SW 1271 (cell line): ENCODE data around the gene MUC6.

Experiments used
- DNase-seq, 2 experiments: peaks; one replicate each; lab custom pipeline; 2025; lab: John Stamatoyannopoulos, UW

MUC6 gene

DNA sequence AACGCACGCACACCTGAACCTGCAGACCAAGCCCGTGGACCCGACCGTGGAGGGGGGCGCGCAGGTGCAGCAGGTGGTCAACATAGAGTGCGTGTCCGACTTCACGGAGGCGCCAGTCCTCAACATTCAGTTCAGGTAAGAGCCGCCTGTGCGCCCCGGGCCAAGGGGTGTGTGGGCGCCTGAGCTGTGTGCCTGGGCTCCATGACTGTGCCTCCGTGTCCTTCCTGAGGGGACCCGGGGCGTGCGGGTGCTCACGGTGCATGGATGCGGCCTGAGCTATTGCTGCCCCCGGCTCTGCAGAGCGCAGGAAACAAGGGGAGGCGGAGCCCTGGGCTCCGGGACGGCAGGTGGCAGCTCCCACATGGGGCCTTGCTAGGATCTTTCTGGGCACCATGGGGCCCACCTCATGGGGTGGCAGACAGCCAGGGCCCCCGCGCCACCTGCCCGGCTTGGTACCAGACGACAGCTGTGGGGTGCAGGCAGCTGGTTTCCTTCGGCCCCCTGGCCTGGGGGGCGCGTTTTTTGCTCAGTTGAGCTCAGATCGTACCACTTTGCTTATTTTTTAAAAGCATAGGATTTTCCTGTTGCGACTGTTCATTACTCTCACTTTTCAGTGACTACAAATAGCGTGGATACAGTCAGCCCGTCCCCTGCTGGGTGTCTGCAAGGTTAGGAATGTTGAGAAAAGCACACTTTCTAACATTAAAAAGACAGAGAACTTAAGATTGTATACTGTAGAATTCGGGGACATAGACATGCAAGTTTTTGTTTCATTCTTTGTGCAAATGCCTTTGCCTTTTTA is 28.3 kb downstream of the MUC6 start:
- no peak for DNase-seq

DNA sequence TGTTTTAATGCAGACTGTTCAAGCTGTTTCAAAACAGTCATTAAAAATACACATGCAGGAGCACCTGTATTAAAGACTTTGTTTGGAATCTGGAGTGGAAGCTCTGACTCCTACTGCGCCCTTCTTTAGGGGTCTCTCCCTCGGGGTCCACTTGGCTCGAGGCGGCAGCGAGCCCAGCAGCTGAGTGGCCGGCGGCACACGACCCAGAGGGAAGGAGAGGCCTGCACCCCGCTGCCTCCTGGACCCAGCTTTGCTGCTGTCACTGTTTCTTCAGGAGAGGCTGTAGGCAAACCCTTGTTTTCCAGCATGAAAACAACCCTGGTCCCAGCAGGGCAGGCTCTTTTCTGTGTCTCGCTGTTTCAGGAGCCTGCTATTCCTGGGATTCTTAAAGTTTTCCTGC is 29.2 kb downstream of the MUC6 start:
- no peak for DNase-seq

DNA sequence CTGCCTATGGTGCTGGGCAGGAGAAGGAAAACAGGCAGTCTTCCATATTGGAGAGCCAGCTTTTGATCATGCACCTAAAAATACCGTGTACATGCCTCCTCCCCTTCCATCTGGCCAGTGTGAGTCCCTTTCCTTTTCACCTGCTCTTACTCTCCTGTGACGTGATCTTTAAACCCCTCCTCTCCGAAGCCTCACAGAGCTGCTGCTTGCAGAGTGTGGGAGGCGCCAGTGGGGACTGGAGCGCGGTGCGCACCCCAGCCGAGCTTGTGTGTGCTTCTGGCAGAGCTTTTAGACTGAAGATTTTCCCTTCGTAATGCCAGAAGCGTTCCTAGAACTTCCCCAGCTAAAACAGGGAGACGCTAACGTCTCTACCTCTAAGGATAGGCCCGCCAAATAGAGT is 29.8 kb downstream of the MUC6 start:
- DNase-seq: no peak

GRCh38 chr11:1005928-1006327 is 30.6 kb downstream of the MUC6 start:
- DNase-seq: no peak

DNA sequence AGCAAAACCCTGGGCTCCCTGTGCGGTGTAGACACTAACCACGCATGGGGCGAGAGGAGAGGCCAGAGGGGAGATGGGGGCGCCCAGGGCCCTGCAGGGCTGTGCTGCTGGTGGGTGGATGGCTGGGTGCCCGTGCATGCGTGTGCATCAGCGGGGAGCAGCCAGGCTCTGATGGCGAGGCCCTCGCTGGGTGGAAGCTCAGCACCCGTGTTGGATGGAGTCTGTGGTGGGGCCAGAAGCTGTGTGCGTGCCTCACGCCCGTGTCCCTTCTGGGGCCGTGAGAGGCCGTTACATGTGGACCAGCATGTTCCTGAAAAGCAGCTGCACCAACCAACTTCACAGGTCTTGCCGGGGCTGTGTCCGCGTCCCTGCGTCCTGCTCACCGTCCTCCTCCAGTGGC is 33.4 kb downstream of the MUC6 start:
- DNase-seq: no peak

DNA sequence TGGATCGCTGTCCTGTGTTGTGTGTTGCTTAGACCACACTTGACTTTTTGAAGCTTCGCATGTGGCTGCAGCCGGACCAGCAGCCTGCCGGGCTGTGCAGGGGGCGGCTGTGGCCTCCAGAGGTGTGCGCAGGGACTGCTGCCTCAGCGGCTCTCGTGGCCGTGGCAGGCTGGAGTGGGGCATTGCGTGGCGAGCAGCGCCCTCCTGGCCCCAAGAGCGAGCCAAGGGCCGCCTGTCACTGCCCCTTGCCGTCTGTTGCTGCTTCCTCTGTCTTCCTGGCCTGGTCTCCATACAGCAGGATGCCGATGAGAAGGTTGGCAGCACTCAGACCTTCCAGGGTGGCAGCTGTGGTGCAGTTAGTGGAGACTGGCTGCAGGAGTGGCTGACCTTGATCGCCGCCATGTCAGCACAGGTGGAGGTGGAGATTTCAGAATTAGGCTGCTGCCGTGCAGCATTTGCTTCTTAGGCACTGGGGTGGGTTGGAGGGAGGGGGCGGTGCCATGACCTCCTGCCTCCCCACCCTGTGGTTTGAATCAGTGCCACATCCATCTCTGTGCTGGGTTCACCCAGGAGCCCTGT is 34.0 kb downstream of the MUC6 start:
- no peak for DNase-seq

DNA sequence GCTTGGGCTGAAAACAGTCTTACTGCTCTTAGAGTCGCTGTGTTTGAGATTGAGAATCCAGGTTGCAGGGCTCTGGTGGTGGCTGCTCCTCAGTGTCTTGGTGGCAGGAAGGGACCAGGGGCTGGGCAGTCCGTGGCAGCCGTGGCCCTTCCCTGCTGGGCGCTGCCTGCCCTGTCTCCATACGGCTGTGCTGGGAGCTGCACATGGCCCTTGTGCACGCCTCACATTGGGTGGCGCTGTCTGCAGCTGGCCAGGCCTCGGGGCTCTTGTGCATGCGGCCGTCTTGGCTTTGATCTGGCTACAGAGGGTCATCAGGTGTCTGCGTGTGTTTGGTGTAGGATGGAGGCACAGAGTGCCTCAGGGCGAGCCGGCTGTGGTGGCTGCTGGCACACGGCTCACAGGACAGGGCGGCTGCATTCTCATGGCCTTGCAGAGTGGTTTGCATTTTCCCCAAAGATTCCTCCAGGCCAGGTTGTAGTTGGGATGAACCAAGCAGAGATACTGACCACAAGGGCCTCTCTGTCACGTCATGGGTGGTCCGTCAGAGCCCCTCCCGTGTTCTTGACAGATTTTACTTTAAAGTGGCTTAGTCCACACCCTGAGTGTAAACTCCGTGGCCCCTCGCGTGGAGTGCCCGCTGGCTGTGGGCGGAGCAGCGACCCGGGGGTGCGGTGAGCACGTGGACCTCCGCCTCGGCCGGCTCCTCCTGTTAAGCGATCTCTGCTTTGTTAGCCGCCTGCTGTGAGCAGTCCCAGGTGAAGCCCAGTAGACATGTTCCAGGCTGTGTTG is 34.7 kb downstream of the MUC6 start:
- no peak for DNase-seq

GRCh38 chr11:1000357-1001278 is 35.9 kb downstream of the MUC6 start:
- DNase-seq: no peak

DNA sequence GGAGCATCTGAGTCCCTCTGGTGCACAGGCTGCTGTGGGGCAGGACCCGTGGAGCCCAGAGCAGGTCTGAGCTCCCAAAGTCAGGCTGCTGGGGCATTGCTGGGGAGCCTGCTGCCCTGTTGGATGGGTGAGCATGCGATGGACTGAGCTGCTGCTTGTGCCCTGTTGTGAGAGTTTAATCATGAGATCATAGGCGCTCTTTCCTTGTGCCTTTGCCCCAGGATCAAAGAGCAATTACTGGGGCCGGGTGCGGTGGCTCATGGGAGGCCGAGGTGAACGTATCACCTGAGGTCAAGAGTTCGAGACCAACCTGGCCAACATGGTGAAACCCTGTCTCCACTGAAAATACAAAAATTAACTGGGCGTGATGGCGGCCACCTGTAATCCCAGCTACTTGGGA is 37.5 kb downstream of the MUC6 start:
- no peak for DNase-seq

GRCh38 chr11:997907-998306 is 38.6 kb downstream of the MUC6 start:
- no peak for DNase-seq

GRCh38 chr11:996681-997080 is 39.8 kb downstream of the MUC6 start:
- DNase-seq: no peak

- DNase-seq: no peak
Observed at GRCh38 chr11:995752-996420, 40.6 kb downstream of the MUC6 start.

DNA sequence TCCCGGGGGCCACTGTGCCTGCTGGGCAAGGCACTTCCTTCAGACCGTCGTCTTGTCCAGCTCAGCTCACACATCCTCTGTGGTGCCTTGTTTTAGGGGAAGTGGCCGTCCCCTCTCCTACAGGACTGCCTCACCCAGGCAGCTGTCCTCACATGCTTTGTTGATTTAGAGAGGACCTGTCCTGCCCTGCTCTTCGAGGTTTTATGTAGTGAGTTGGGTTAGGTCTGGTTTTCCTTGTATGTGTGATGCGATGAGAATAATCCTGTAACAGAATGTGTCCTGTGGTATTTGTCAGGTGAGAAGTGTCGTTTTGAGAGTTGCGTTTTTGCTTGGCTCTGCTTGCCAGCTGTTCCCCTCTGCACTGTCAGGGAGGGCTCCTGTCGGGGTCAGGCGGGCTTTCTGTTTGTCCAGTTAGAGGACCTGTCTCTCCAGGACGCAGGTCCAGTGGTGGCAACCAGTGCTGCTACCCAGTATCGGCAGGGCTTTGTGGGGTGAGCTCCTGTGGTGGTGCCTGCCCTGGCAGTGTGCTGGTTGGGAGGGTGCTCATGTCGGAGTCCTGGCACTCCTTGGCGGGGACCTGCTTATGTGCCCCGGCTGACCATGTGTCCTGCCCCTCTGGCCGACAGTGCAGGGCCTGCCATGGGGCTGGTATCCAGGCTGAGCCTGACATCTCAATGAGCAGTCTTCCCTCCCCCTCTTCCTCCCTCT is 41.3 kb downstream of the MUC6 start:
- DNase-seq: no peak

DNA sequence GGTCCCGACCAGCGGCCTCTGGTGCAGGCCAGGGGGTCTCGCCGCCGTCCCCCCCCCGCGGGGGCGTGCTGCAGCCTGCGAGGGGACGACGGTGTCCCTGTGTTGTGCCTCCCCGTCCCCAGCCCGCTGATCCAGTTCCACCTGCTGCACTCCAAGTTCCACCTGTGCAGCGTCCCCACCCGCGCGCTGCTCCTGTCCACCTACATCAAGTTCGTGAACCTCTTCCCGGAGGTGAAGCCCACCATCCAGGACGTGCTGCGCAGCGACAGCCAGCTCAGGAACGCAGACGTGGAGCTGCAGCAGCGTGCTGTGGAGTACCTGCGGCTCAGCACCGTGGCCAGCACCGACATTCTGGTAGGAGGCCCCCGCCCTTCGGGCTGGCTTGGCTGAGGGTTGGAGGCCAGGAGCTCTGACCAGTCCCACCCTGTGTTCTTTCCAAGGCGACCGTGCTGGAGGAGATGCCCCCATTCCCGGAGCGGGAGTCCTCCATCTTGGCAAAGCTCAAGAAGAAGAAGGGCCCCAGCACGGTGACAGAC is 42.8 kb downstream of the MUC6 start:
- no peak for DNase-seq

DNA sequence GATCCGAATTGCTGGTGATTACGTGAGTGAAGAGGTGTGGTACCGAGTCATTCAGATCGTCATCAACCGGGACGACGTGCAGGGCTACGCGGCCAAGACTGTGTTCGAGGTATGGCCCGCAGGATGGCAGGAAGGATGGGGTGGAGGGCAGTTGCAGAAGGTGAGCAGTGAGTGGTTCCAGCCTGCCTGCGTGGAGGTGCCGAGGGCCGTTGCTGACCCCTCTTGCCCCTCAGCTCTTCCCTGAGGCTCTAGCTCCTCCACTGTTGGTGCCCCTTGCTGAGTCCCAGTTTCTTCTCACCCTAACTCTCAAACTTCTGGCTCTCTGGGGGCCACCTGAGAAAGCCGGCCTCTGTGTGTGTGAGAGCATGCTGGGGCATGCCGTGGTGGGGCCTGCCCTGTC is 43.9 kb downstream of the MUC6 start:
- DNase-seq: no peak

GRCh38 chr11:991711-992307 is 44.7 kb downstream of the MUC6 start:
- DNase-seq: no peak

GRCh38 chr11:991034-991433 is 45.5 kb downstream of the MUC6 start:
- DNase-seq: no peak

DNA sequence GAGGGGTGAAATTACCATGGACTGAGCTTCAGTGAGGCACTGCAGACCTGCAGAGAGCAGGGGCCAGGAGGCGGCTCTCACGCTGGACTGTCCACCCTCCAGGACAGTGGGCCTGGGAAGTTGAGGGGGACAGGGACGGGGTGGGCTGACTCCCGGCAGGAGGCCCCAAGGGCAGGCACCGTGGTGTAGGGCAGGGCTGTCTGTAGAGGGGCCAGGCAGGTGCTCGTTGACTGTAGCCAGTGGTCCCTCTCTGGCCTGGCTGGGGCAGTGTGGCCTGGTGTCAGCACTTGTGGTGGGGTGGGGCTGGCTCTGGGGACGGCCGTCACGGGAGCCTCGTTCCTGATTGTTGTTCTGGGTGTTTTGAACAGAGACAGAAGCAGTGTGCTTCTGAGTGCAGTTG is 46.4 kb downstream of the MUC6 start:
- no peak for DNase-seq

DNA sequence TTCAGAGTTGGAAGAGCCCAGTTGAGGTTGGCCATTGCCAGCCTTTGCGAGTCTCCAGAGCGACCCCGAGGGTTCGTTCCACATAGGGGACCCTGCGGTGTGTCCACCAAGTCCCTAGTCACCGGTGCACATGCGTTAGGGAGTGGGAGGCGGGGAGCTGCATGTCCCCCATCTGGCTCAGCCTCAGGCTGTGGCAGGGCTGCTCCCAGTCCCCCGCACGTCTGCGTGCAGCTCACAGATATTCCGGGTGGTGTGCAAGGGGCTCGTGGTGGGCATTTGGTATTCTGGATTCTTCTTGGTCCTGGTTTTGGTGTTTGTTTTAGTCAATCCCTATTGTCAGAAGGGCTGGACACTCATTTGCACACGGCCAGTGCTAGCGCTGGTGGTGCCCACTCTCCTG is 48.8 kb downstream of the MUC6 start:
- DNase-seq: no peak

DNA sequence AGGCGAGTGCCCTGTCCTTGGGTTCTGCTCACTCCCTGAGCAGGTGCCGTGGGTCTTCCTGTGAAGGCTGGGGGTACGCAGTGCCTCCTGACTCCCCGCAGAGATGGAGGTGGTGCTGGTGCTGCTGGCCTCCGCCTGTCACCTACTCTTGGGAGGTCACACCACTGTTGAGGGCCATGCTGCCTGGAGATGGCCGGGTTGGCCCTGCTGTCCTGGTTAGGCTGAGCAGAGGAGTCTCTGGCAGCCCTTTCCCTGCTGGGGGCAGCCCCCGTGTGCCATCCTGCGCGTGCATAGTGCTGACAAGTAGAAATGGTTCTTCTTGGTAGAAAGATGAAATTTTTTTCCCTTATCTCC is 49.6 kb downstream of the MUC6 start:
- DNase-seq: no peak
